Panc1 (cell line): ENCODE results near the gene LINC00237.

ENCODE experiments used
- CTCF ChIP-seq: fragments of 450-650 bp; IDR thresholded peaks from 2 replicates; pipeline ENCODE4 v1.5.1; 2017; ENCODE audit warnings: mild to moderate bottlenecking
- POLR2AphosphoS5 ChIP-seq: IDR thresholded peaks from 2 replicates; pipeline ENCODE4 v1.6.1; 2012; ENCODE audit warnings: mild to moderate bottlenecking, low read depth, low read length, moderate library complexity
- REST ChIP-seq, 2 experiments: IDR thresholded peaks; 2 replicates each; pipeline ENCODE4 v1.6.1; 2011 to 2012; ENCODE audit warnings: low read depth in 2 of 2, control low read depth in 1 of 2, low read length in 1 of 2, mild to moderate bottlenecking in 1 of 2, moderate library complexity in 1 of 2; ENCODE audit not compliant: insufficient read depth in 1 of 2
- SIN3A ChIP-seq: IDR thresholded peaks from 2 replicates; pipeline ENCODE4 v1.6.1; 2012; ENCODE audit warnings: low read depth, mild to moderate bottlenecking, low read length, moderate library complexity, borderline replicate concordance; ENCODE audit not compliant: insufficient read depth
- TCF7L2 ChIP-seq: IDR thresholded peaks from 2 replicates; pipeline ENCODE4 v1.6.1; 2011; ENCODE audit warnings: mild to moderate bottlenecking, low read depth, low read length, inconsistent platforms

GRCh38 chr20:21077809-21078345 lies 28.3 kb downstream of the LINC00237 start:
- no peak for TF ChIP-seq POLR2AphosphoS5
- no peak for TF ChIP-seq CTCF
- no peak for TF ChIP-seq SIN3A
- TF ChIP-seq REST (IDR thresholded peaks at IDR 0.05; ENCODE audit: insufficient read depth in 1 of 2, low read depth in 2 of 2, low read length in 1 of 2): no peak
- TF ChIP-seq TCF7L2: no peak
